WTC11 (cell line): ENCODE measurements around the gene CDC42EP4. TPM values are rescaled to one million over a fixed set of nuclear protein-coding genes. Genes with fewer than 3 reads are reported as not detected.

ENCODE experiments used
- ATAC-seq: fragments of 200-7000 bp; cut with Tn5 transposase; 2 replicates; pipeline ENCODE4 v1.10.0; 2021; ENCODE audit warnings: mild to moderate bottlenecking, moderate library complexity
- CTCF ChIA-PET: fragments of 300-600 bp; sonication (Branson Sonifier 250); formaldehyde crosslinking; loops from one replicate; lab custom pipeline; 2021; ENCODE audit warnings: antibody characterized with exemption; lab: Charles Lee
- POLR2A ChIA-PET: fragments of 350-600 bp; sonication (Branson Sonifier 250); formaldehyde crosslinking; loops from one replicate; lab custom pipeline; 2021; ENCODE audit warnings: antibody characterized with exemption; lab: Charles Lee
- DNase-seq: peaks from one replicate; pipeline ENCODE4 v3.0.0; 2021; ENCODE audit warnings: low spot score
- H3K27ac Mint-ChIP-seq: 2 replicates; pipeline ENCODE4 v1.8.0; 2021; ENCODE audit warnings: mixed read lengths
- H3K27me3 Mint-ChIP-seq: 2 replicates; pipeline ENCODE4 v1.8.0; 2021; ENCODE audit warnings: low read depth, mild to moderate bottlenecking, moderate library complexity, mixed read lengths
- H3K36me3 Mint-ChIP-seq: 2 replicates; pipeline ENCODE4 v1.8.0; 2021; ENCODE audit warnings: mixed read lengths
- H3K4me1 Mint-ChIP-seq: 2 replicates; pipeline ENCODE4 v1.8.0; 2022; ENCODE audit warnings: mixed read lengths
- H3K4me3 Mint-ChIP-seq: 2 replicates; pipeline ENCODE4 v1.8.0; 2021; ENCODE audit warnings: mild to moderate bottlenecking, moderate library complexity, mixed read lengths
- H3K9me3 Mint-ChIP-seq: 2 replicates; pipeline ENCODE4 v1.8.0; 2021; ENCODE audit warnings: mixed read lengths
- ATF1 ChIP-seq: sonication (generic); formaldehyde crosslinking; IDR thresholded peaks from 2 replicates; pipeline ENCODE4 v1.8.1; 2023; ENCODE audit warnings: mild to moderate bottlenecking, moderate library complexity, missing genetic modification reagents
- CBFB ChIP-seq: sonication (generic); formaldehyde crosslinking; IDR thresholded peaks from 2 replicates; pipeline ENCODE4 v1.8.1; 2022; ENCODE audit warnings: mild to moderate bottlenecking, low read depth, missing genetic modification reagents
- CREM ChIP-seq: sonication (generic); formaldehyde crosslinking; IDR thresholded peaks from 2 replicates; pipeline ENCODE4 v1.8.1; 2022; ENCODE audit warnings: mild to moderate bottlenecking, missing genetic modification reagents, moderate library complexity
- ETV6 ChIP-seq: sonication (generic); formaldehyde crosslinking; IDR thresholded peaks from 2 replicates; pipeline ENCODE4 v1.8.1; 2022; ENCODE audit warnings: mild to moderate bottlenecking, missing genetic modification reagents
- FOXP4 ChIP-seq: sonication (generic); formaldehyde crosslinking; IDR thresholded peaks from 2 replicates; pipeline ENCODE4 v1.8.0; 2022; ENCODE audit warnings: mild to moderate bottlenecking, missing genetic modification reagents
- IRF2 ChIP-seq: sonication (generic); formaldehyde crosslinking; IDR thresholded peaks from 2 replicates; pipeline ENCODE4 v1.8.0; 2022; ENCODE audit warnings: low read depth, missing genetic modification reagents, borderline replicate concordance
- JAZF1 ChIP-seq: fragments of 250-450 bp; sonication (Bioruptor Pico); IDR thresholded peaks from 2 replicates; pipeline ENCODE4 v1.9.0; 2021; ENCODE audit warnings: moderate library complexity, mild to moderate bottlenecking, inconsistent platforms
- JUN ChIP-seq: sonication (generic); formaldehyde crosslinking; IDR thresholded peaks from 2 replicates; pipeline ENCODE4 v1.8.0; 2023; ENCODE audit warnings: mild to moderate bottlenecking, missing genetic modification reagents
- MXD4 ChIP-seq: fragments of 250-450 bp; sonication (Bioruptor Pico); IDR thresholded peaks from 2 replicates; pipeline ENCODE4 v1.8.0; 2021; ENCODE audit warnings: mild to moderate bottlenecking, moderate library complexity, borderline replicate concordance
- NFATC4 ChIP-seq: fragments of 250-450 bp; sonication (Bioruptor Pico); IDR thresholded peaks from 2 replicates; pipeline ENCODE4 v1.9.0; 2021; ENCODE audit warnings: mild to moderate bottlenecking
- NFE2L1 ChIP-seq: sonication (generic); formaldehyde crosslinking; IDR thresholded peaks from 2 replicates; pipeline ENCODE4 v1.8.1; 2023; ENCODE audit warnings: missing genetic modification reagents
- RELA ChIP-seq: sonication (generic); formaldehyde crosslinking; IDR thresholded peaks from 2 replicates; pipeline ENCODE4 v1.8.1; 2022; ENCODE audit warnings: missing genetic modification reagents, mild to moderate bottlenecking, borderline replicate concordance
- SMAD4 ChIP-seq: sonication (generic); formaldehyde crosslinking; IDR thresholded peaks from 2 replicates; pipeline ENCODE4 v1.8.0; 2022; ENCODE audit warnings: mild to moderate bottlenecking, missing genetic modification reagents
- TCF7 ChIP-seq: sonication (generic); formaldehyde crosslinking; IDR thresholded peaks from 2 replicates; pipeline ENCODE4 v1.8.0; 2022; ENCODE audit warnings: mild to moderate bottlenecking, low read depth, missing genetic modification reagents, moderate library complexity
- USF2 ChIP-seq: sonication (generic); formaldehyde crosslinking; IDR thresholded peaks from 2 replicates; pipeline ENCODE4 v1.8.1; 2023; ENCODE audit warnings: mild to moderate bottlenecking, missing genetic modification reagents, moderate library complexity
- ZMAT4 ChIP-seq: fragments of 250-450 bp; sonication (Bioruptor Pico); IDR thresholded peaks from 2 replicates; pipeline ENCODE4 v1.9.0; 2021; ENCODE audit warnings: mild to moderate bottlenecking
- ZNF138 ChIP-seq: sonication (generic); formaldehyde crosslinking; conservative IDR thresholded peaks from 2 replicates; pipeline ENCODE4 v1.8.1; 2022; ENCODE audit warnings: mild to moderate bottlenecking, moderate library complexity, missing genetic modification reagents
- ZNF416 ChIP-seq: fragments of 250-450 bp; sonication (Bioruptor Pico); IDR thresholded peaks from 2 replicates; pipeline ENCODE4 v1.9.0; 2021; ENCODE audit warnings: mild to moderate bottlenecking, inconsistent platforms
- ZNF671 ChIP-seq: fragments of 250-450 bp; sonication (Bioruptor Pico); IDR thresholded peaks from 2 replicates; pipeline ENCODE4 v1.8.0; 2021; ENCODE audit warnings: mild to moderate bottlenecking
- total RNA-seq: library from RNA; stranded (reverse); gene quantifications from 3 replicates; pipeline ENCODE4 v1.2.3, GENCODE V29; 2021
- TF ChIP-seq, protein P1 (sequence below): fragments of 250-450 bp; sonication (Bioruptor Pico); IDR thresholded peaks from 2 replicates; pipeline ENCODE4 v2.1.2; 2022; ENCODE audit warnings: mild to moderate bottlenecking, moderate library complexity
- TF ChIP-seq, protein P2 (sequence below): fragments of 250-450 bp; sonication (Bioruptor Pico); IDR thresholded peaks from 2 replicates; pipeline ENCODE4 v1.9.0; 2021; ENCODE audit warnings: moderate library complexity, mild to moderate bottlenecking, inconsistent platforms, borderline replicate concordance
- TF ChIP-seq, protein P3 (sequence below): sonication (generic); formaldehyde crosslinking; IDR thresholded peaks from 2 replicates; pipeline ENCODE4 v1.8.0; 2022; ENCODE audit warnings: mild to moderate bottlenecking, missing genetic modification reagents
- TF ChIP-seq, protein P4 (sequence below): sonication (generic); formaldehyde crosslinking; IDR thresholded peaks from 2 replicates; pipeline ENCODE4 v1.8.0; 2022; ENCODE audit warnings: missing genetic modification reagents

Gene CDC42EP4
- total RNA-seq, 1 experiment from 2014 or later, result 18.8 TPM

- TF ChIP-seq USF2 (CRISPR knock-in tag) (no peak), ZNF138 (CRISPR knock-in tag) (no peak), CBFB (CRISPR knock-in tag) (no peak), MXD4 (CRISPR knock-in tag) (no peak), NFATC4 (no peak), JAZF1 (CRISPR knock-in tag) (no peak), ZNF416 (no peak), JUN (CRISPR knock-in tag) (no peak)
Observed at GRCh38 chr17:73268582-73269328, 43.0 kb downstream of the CDC42EP4 start (continued).

- TF ChIP-seq ZNF671 (CRISPR knock-in tag), result no peak
- TF ChIP-seq, protein P1, sequence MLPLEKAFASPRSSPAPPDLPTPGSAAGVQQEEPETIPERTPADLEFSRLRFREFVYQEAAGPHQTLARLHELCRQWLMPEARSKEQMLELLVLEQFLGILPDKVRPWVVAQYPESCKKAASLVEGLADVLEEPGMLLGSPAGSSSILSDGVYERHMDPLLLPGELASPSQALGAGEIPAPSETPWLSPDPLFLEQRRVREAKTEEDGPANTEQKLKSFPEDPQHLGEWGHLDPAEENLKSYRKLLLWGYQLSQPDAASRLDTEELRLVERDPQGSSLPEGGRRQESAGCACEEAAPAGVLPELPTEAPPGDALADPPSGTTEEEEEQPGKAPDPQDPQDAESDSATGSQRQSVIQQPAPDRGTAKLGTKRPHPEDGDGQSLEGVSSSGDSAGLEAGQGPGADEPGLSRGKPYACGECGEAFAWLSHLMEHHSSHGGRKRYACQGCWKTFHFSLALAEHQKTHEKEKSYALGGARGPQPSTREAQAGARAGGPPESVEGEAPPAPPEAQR (CRISPR knock-in tag), result no peak
- no peak for TF ChIP-seq TCF7 (CRISPR knock-in tag)
- TF ChIP-seq FOXP4 (CRISPR knock-in tag), result no peak
- no peak for TF ChIP-seq SMAD4
- TF ChIP-seq, protein P2, sequence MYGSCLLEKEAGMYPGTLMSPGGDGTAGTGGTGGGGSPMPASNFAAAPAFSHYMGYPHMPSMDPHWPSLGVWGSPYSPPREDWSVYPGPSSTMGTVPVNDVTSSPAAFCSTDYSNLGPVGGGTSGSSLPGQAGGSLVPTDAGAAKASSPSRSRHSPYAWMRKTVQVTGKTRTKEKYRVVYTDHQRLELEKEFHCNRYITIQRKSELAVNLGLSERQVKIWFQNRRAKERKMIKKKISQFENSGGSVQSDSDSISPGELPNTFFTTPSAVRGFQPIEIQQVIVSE, result no peak
- TF ChIP-seq USF2 (CRISPR knock-in tag), result no peak
- TF ChIP-seq ETV6, result no peak
- no peak for TF ChIP-seq IRF2 (CRISPR knock-in tag)
- TF ChIP-seq RELA (CRISPR knock-in tag), result no peak
- no peak for TF ChIP-seq ZMAT4
- TF ChIP-seq NFE2L1 (CRISPR knock-in tag), result no peak
- TF ChIP-seq, protein P3, sequence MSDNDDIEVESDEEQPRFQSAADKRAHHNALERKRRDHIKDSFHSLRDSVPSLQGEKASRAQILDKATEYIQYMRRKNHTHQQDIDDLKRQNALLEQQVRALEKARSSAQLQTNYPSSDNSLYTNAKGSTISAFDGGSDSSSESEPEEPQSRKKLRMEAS, result no peak
- no peak for TF ChIP-seq NFATC4
- TF ChIP-seq, protein P4, sequence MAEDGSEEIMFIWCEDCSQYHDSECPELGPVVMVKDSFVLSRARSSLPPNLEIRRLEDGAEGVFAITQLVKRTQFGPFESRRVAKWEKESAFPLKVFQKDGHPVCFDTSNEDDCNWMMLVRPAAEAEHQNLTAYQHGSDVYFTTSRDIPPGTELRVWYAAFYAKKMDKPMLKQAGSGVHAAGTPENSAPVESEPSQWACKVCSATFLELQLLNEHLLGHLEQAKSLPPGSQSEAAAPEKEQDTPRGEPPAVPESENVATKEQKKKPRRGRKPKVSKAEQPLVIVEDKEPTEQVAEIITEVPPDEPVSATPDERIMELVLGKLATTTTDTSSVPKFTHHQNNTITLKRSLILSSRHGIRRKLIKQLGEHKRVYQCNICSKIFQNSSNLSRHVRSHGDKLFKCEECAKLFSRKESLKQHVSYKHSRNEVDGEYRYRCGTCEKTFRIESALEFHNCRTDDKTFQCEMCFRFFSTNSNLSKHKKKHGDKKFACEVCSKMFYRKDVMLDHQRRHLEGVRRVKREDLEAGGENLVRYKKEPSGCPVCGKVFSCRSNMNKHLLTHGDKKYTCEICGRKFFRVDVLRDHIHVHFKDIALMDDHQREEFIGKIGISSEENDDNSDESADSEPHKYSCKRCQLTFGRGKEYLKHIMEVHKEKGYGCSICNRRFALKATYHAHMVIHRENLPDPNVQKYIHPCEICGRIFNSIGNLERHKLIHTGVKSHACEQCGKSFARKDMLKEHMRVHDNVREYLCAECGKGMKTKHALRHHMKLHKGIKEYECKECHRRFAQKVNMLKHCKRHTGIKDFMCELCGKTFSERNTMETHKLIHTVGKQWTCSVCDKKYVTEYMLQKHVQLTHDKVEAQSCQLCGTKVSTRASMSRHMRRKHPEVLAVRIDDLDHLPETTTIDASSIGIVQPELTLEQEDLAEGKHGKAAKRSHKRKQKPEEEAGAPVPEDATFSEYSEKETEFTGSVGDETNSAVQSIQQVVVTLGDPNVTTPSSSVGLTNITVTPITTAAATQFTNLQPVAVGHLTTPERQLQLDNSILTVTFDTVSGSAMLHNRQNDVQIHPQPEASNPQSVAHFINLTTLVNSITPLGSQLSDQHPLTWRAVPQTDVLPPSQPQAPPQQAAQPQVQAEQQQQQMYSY (CRISPR knock-in tag), result no peak
- TF ChIP-seq CREM (CRISPR knock-in tag), result no peak
- TF ChIP-seq ATF1, result no peak
- TF ChIP-seq, all 79 proteins: peak for 0
Observed at GRCh38 chr17:73267648-73268537, 43.9 kb downstream of the CDC42EP4 start.

More at GRCh38 chr17:73267648-73268537, 43.9 kb downstream of the CDC42EP4 start:
- POLR2A ChIA-PET, result no interaction called here
- Mint-ChIP-seq H3K9me3 (0 out of 2 replicates have a peak, but pooled peaks cover 5% of the 10 kb centered on the region), H3K4me3 (no peak overlapping the region), H3K27me3 (peaks cover 3% of the 10 kb centered on the region; the same call in 1 of the 2 replicates), H3K4me1 (peaks cover 6% of the 10 kb centered on the region), H3K36me3 (no peaks in the 10 kb centered on the region), H3K27ac (no peak overlapping the region)
- no peak for DNase-seq
- CTCF ChIA-PET, result interaction anchor here (0.7 to 1.7 kb wide), 4 partner anchors 11 to 102 kb away, joined by 3 to 8 read pairs (median 4); no protein-coding TSS in a partner anchor
- ATAC-seq, result no peak
